Neural cell (in vitro differentiated cells): ENCODE results near the gene SERPINA3. TPM values are rescaled to one million over a fixed set of nuclear protein-coding genes. Genes with fewer than 3 reads are reported as not detected.

ENCODE experiments used
- H2AFZ ChIP-seq: fragments of 200-600, 300-800 bp; sonication (generic), shearing (Covaris generic); 2 replicates; pipeline ENCODE4 v1.6.0; 2014; ENCODE audit warnings: low read depth, mild to moderate bottlenecking, antibody characterized with exemption, low read length, moderate library complexity
- H3F3A ChIP-seq: fragments of 200-600 bp; shearing (Covaris generic); 2 replicates; pipeline ENCODE4 v1.6.1; 2016; ENCODE audit warnings: mild to moderate bottlenecking, moderate library complexity, mixed read lengths, antibody characterized with exemption, low read length; ENCODE audit not compliant: insufficient read depth, poor library complexity, severe bottlenecking
- H3K27ac ChIP-seq: fragments of 200-600, 300-800 bp; sonication (generic), shearing (Covaris generic); 2 replicates; pipeline ENCODE4 v1.5.1; 2014; ENCODE audit warnings: mild to moderate bottlenecking, low read length, moderate library complexity
- H3K27me3 ChIP-seq: fragments of 300-800, 200-600 bp; sonication (generic), shearing (Covaris generic); 2 replicates; pipeline ENCODE4 v1.6.0; 2014; ENCODE audit warnings: mild to moderate bottlenecking, low read depth, low read length, moderate library complexity; ENCODE audit not compliant: insufficient read depth
- H3K36me3 ChIP-seq: fragments of 300-800, 200-600 bp; sonication (generic), shearing (Covaris generic); 2 replicates; pipeline ENCODE4 v1.5.1; 2014; ENCODE audit warnings: mild to moderate bottlenecking, antibody characterized with exemption, low read length, moderate library complexity; ENCODE audit not compliant: insufficient read depth
- H3K4me2 ChIP-seq: fragments of 300-800, 200-600 bp; sonication (generic), shearing (Covaris generic); 2 replicates; pipeline ENCODE4 v1.6.0; 2014; ENCODE audit warnings: mild to moderate bottlenecking, low read length
- H3K4me3 ChIP-seq: fragments of 300-800, 200-600 bp; sonication (generic), shearing (Covaris generic); 2 replicates; pipeline ENCODE4 v1.5.1; 2014; ENCODE audit warnings: mild to moderate bottlenecking, low read length, moderate library complexity
- H3K79me2 ChIP-seq: fragments of 200-600 bp; shearing (Covaris generic); replicated peaks from 2 replicates; pipeline ENCODE4 v1.6.0; 2014; ENCODE audit warnings: mild to moderate bottlenecking, low read length, moderate library complexity; ENCODE audit not compliant: insufficient read depth
- H3K9ac ChIP-seq: fragments of 300-800, 200-600 bp; sonication (generic), shearing (Covaris generic); 2 replicates; pipeline ENCODE4 v1.6.1; 2016; ENCODE audit warnings: mild to moderate bottlenecking, low read length, mixed read lengths
- H3K9me2 ChIP-seq: fragments of 200-600 bp; shearing (Covaris generic); 2 replicates; pipeline ENCODE4 v1.6.1; 2016; ENCODE audit warnings: mild to moderate bottlenecking, low read length, mixed read lengths; ENCODE audit not compliant: insufficient read depth
- H3K9me3 ChIP-seq: fragments of 200-600, 300-800 bp; sonication (generic), shearing (Covaris generic); 2 replicates; pipeline ENCODE4 v1.6.1; 2016; ENCODE audit warnings: mild to moderate bottlenecking, mixed run types, low read length, moderate library complexity, mixed read lengths
- H4K20me1 ChIP-seq: fragments of 200-600 bp; shearing (Covaris generic); 2 replicates; pipeline ENCODE4 v1.6.1; 2016; ENCODE audit warnings: mild to moderate bottlenecking, mixed run types; ENCODE audit not compliant: insufficient read depth
- CTCF ChIP-seq: fragments of 450-650 bp; IDR thresholded peaks from 2 replicates; pipeline ENCODE4 v1.5.1; 2014; ENCODE audit warnings: antibody characterized with exemption, mild to moderate bottlenecking, moderate library complexity; ENCODE audit not compliant: poor library complexity, severe bottlenecking
- EP300 ChIP-seq: fragments of 450-650 bp; conservative IDR thresholded peaks from 2 replicates; pipeline ENCODE4 v1.6.1; 2014; ENCODE audit warnings: antibody characterized with exemption, mild to moderate bottlenecking, moderate library complexity; ENCODE audit not compliant: poor library complexity, severe bottlenecking
- EZH2 ChIP-seq: fragments of 200-600, 300-800 bp; shearing (Covaris generic), sonication (generic); IDR thresholded peaks from 2 replicates; pipeline ENCODE4 v1.6.1; 2014; ENCODE audit warnings: antibody characterized with exemption, low read length, borderline replicate concordance, mild to moderate bottlenecking; ENCODE audit not compliant: insufficient read depth, poor library complexity, severe bottlenecking
- MXI1 ChIP-seq: fragments of 450-650 bp; conservative IDR thresholded peaks from 2 replicates; pipeline ENCODE4 v1.6.1; 2014; ENCODE audit warnings: antibody characterized with exemption, mild to moderate bottlenecking; ENCODE audit not compliant: poor library complexity, severe bottlenecking
- POLR2AphosphoS5 ChIP-seq: IDR thresholded peaks from 2 replicates; pipeline ENCODE4 v1.6.1; 2012
- RAD21 ChIP-seq: fragments of 450-650 bp; conservative IDR thresholded peaks from 2 replicates; pipeline ENCODE4 v1.6.1; 2014; ENCODE audit warnings: antibody characterized with exemption, mild to moderate bottlenecking, moderate library complexity
- REST ChIP-seq: IDR thresholded peaks from 2 replicates; pipeline ENCODE4 v1.6.1; 2012; ENCODE audit warnings: borderline replicate concordance
- SMC3 ChIP-seq: fragments of 450-650 bp; conservative IDR thresholded peaks from 2 replicates; pipeline ENCODE4 v1.6.1; 2014; ENCODE audit warnings: antibody characterized with exemption, mild to moderate bottlenecking, moderate library complexity; ENCODE audit not compliant: poor library complexity
- TAF1 ChIP-seq: IDR thresholded peaks from 2 replicates; pipeline ENCODE4 v1.6.1; 2012; ENCODE audit warnings: low read depth
- polyA plus RNA-seq: library from polyadenylated mRNA; depleted of rRNA; stranded (reverse); fragments of >200 nt; gene quantifications from 2 replicates; pipeline ENCODE4 v1.2.3, GENCODE V29; 2014

The SERPINA3 gene
- polyA plus RNA-seq, 1 donor from 2014 or later: not detected

GRCh38 chr14:94588311-94588710, 23.9 kb upstream of the SERPINA3 start:
- Histone ChIP-seq H3K36me3 (no peaks in the 10 kb centered on the region), H3K27me3 (no peaks in the 10 kb centered on the region)
- no peak for TF ChIP-seq MXI1
- no peak for TF ChIP-seq REST
- no peak for TF ChIP-seq POLR2AphosphoS5
- no peak for TF ChIP-seq TAF1
- TF ChIP-seq SMC3: no peak
- no peak for TF ChIP-seq RAD21
- no peak for TF ChIP-seq EP300
- TF ChIP-seq EZH2: no peak
- no peak for TF ChIP-seq CTCF

GRCh38 chr14:94591073-94591472, 21.1 kb upstream of the SERPINA3 start:
- Histone ChIP-seq H3K9ac (no peak overlapping the region), H3K9me2 (no peaks in the 10 kb centered on the region), H2AFZ (no peak overlapping the region), H4K20me1 (no peaks in the 10 kb centered on the region), H3K4me2 (no peak overlapping the region), H3K79me2 (no peaks in the 10 kb centered on the region), H3K27me3 (no peaks in the 10 kb centered on the region), H3K4me3 (no peak overlapping the region), H3K9me3 (no peaks in the 10 kb centered on the region), H3K27ac (no peak overlapping the region), H3F3A (no peaks in the 10 kb centered on the region), H3K36me3 (no peaks in the 10 kb centered on the region)
- TF ChIP-seq MXI1 (no peak), EP300 (no peak), REST (no peak), RAD21 (no peak), TAF1 (no peak), SMC3 (no peak), POLR2AphosphoS5 (no peak), EZH2 (no peak), CTCF (no peak)

More at GRCh38 chr14:94588311-94588710, 23.9 kb upstream of the SERPINA3 start:
- no peaks in the 10 kb centered on the region for H3K79me2 ChIP-seq
- no peak overlapping the region for H2AFZ ChIP-seq
- H3K9me2 ChIP-seq: no peaks in the 10 kb centered on the region
- H3K27ac ChIP-seq: no peak overlapping the region
- H4K20me1 ChIP-seq: no peaks in the 10 kb centered on the region
- H3K4me3 ChIP-seq: no peak overlapping the region
- no peaks in the 10 kb centered on the region for H3F3A ChIP-seq
- H3K9ac ChIP-seq: no peak overlapping the region
- H3K4me2 ChIP-seq: no peak overlapping the region
- H3K9me3 ChIP-seq: no peaks in the 10 kb centered on the region
